Measurements from ENCODE around the gene LIPH. TPM values are rescaled to one million over a fixed set of nuclear protein-coding genes. Genes with fewer than 3 reads are reported as not detected.
A peak's percentile ranks its signal among the peaks of the same experiment; 100 is the strongest.

The LIPH gene
- polyA plus RNA-seq, 3 donors, result not detected

DNA sequence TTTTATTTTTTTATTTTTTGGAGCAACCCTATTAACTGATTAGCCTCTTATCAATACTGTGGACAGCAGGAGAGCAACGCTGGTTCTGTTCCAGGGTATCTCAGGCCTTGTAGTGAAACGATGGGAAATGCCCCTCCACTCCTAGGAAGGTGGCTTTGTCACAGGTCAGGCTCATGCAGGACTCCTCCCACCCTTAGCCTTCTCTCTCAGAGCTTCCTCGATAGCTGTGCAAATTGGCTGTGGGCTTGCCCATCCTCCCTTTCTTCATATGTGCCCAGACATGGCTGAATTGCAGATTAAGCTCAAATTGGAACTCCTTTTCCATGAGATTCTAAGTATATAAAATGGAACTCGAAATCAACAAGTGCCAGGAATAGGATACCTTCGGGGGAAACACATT is 92.1 kb downstream of the LIPH start:
- Histone ChIP-seq H4K20me1 (ENCODE audit: insufficient read depth, low read length) (no peaks in the 10 kb centered on the region), H3K36me3 (replicated peaks in 1 of 2; ENCODE audit: control insufficient read depth in 1 of 2, insufficient read depth in 2 of 2, low read length in 2 of 2) (no peaks in the 10 kb centered on the region), H3K4me1 (ENCODE audit: control insufficient read depth in 1 of 2, insufficient read depth in 2 of 2, low read length in 2 of 2) (peaks cover 4 to 14% of the 10 kb centered on the region in 2 donors), H2AFZ (ENCODE audit: insufficient read depth, low read depth, low read length, poor library complexity, severe bottlenecking) (no peak overlapping the region), H3K79me2 (ENCODE audit: insufficient read depth, low read length) (no peaks in the 10 kb centered on the region), H3K9me3 (replicated peaks in 1 of 2; ENCODE audit: control insufficient read depth in 1 of 2, insufficient read depth in 1 of 2, low read length in 2 of 2) (no peaks in the 10 kb centered on the region), H3K9ac (ENCODE audit: insufficient read depth, low read length, poor library complexity, severe bottlenecking) (no peak overlapping the region), H3K4me2 (replicated peaks; ENCODE audit: extremely low read depth, low read length, poor library complexity, severe bottlenecking) (no peak overlapping the region), H3K27me3 (ENCODE audit: control insufficient read depth in 2 of 2, insufficient read depth in 2 of 2, low read length in 2 of 2) (no peaks in the 10 kb centered on the region), H3K27ac (ENCODE audit: low read depth in 1 of 2, low read length in 2 of 2) (no peak overlapping the region), H3K4me3 (replicated peaks in 1 of 3; ENCODE audit: low read depth in 2 of 3, low read length in 3 of 3) (no peak overlapping the region)
- Mint-ChIP-seq H3K4me3 (no peak overlapping the region), H3K27me3 (ENCODE audit: low read depth in 3 of 3) (peaks cover 0 to 2% (median 1%) of the 10 kb centered on the region in 3 donors), H3K36me3 (no peaks in the 10 kb centered on the region), H3K4me1 (peaks cover 22% of the 10 kb centered on the region), H3K9me3 (peaks cover 0 to 4% (median 0%) of the 10 kb centered on the region in 7 donors), H3K27ac (no peak overlapping the region)
- intact Hi-C loops (cut with micrococcal nuclease), result no loop called here
- TF ChIP-seq CTCF (IDR thresholded peaks at IDR 0.05), result no peak
- 86% methylated on average over 4 of the region's 5 CpGs for WGBS (ENCODE audit: insufficient coverage)
- no peak for DNase-seq

DNA sequence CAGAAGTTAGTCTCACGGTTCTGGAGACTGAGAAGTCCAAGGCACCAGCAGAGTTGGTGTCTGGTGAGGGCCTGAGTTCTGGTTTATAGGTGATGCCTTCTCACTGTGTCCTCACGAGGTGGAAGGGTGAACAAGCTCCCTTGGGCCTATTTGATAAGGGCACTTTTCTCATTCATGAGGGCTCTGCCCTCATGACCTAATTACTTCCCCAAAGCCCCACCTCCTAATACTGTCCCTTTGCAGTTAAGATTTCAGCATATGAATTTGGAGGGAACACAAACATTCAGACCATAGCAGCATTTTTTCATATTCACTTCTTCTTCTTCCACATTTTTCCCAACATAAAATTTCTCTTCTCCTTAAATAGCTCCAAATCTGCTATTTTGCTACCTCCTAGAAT is 95.0 kb downstream of the LIPH start:
- Mint-ChIP-seq H3K27me3 (ENCODE audit: low read depth in 3 of 3) (peaks cover 0 to 3% (median 2%) of the 10 kb centered on the region in 3 donors), H3K9me3 (peaks cover 0 to 4% (median 0%) of the 10 kb centered on the region in 7 donors), H3K27ac (peak overlapping the region in 1 of 7 donors; percentile 59), H3K36me3 (no peaks in the 10 kb centered on the region), H3K4me3 (no peak overlapping the region), H3K4me1 (peaks cover 22% of the 10 kb centered on the region)
- intact Hi-C loops (cut with micrococcal nuclease), result no loop called here
- no peak overlapping the region for H2AFZ ChIP-seq (ENCODE audit: insufficient read depth, low read depth, low read length, poor library complexity, severe bottlenecking)
- no CpG with 5 or more reads among the region's 2 CpGs for WGBS (ENCODE audit: insufficient coverage)
- no peak overlapping the region for H3K4me2 ChIP-seq (replicated peaks; ENCODE audit: extremely low read depth, low read length, poor library complexity, severe bottlenecking)
- H3K36me3 ChIP-seq (replicated peaks in 1 of 2; ENCODE audit: control insufficient read depth in 1 of 2, insufficient read depth in 2 of 2, low read length in 2 of 2), result no peaks in the 10 kb centered on the region
- DNase-seq, result no peak
- no peak for TF ChIP-seq CTCF (IDR thresholded peaks at IDR 0.05)
- H4K20me1 ChIP-seq (ENCODE audit: insufficient read depth, low read length), result no peaks in the 10 kb centered on the region
- H3K27ac ChIP-seq (ENCODE audit: low read depth in 1 of 2, low read length in 2 of 2), result no peak overlapping the region
- H3K4me3 ChIP-seq (replicated peaks in 1 of 3; ENCODE audit: low read depth in 2 of 3, low read length in 3 of 3), result no peak overlapping the region
- H3K27me3 ChIP-seq (ENCODE audit: control insufficient read depth in 2 of 2, insufficient read depth in 2 of 2, low read length in 2 of 2), result no peaks in the 10 kb centered on the region
- no peak overlapping the region for H3K9ac ChIP-seq (ENCODE audit: insufficient read depth, low read length, poor library complexity, severe bottlenecking)
- no peaks in the 10 kb centered on the region for H3K9me3 ChIP-seq (replicated peaks in 1 of 2; ENCODE audit: control insufficient read depth in 1 of 2, insufficient read depth in 1 of 2, low read length in 2 of 2)
- H3K79me2 ChIP-seq (ENCODE audit: insufficient read depth, low read length), result no peaks in the 10 kb centered on the region
- H3K4me1 ChIP-seq (ENCODE audit: control insufficient read depth in 1 of 2, insufficient read depth in 2 of 2, low read length in 2 of 2), result peaks cover 4 to 14% of the 10 kb centered on the region in 2 donors

Other genes with a start within 250 kb of the LIPH start
- 10 to 100 TPM in 2 of 3 donors, 1 to 10 TPM in 1; 5.0 to 34.2 (median 30.9) TPM for gene MAP3K13, start 189.5 kb downstream of the LIPH start, polyA plus RNA-seq
- 1 to 10 TPM; 3.9 to 7.2 (median 5.4) TPM for gene TMEM41A, start 53.6 kb downstream of the LIPH start, polyA plus RNA-seq
- gene SENP2, start 33.7 kb upstream of the LIPH start, polyA plus RNA-seq, result 10 to 100 TPM in 2 of 3 donors, 1 to 10 TPM in 1; 7.1 to 21.0 (median 13.4) TPM

Data from CD14-positive monocyte (primary cell).